NCI-H1694 treated with DMSO at 0.1 percent for 48 hours (cell line): Measurements from ENCODE around the gene ARHGEF28.
A peak's percentile ranks its signal among the peaks of the same experiment; 100 is the strongest.

Source experiments
- DNase-seq: peaks from one replicate; lab custom pipeline; 2025; lab: John Stamatoyannopoulos, UW

ARHGEF28 gene

GRCh38 chr5:73783828-73784227, 157.8 kb downstream of the ARHGEF28 start:
- DNase-seq = peak; percentile 15

- DNase-seq = peak; percentile 14
Measured at GRCh38 chr5:73786043-73786831, 160.2 kb downstream of the ARHGEF28 start.

DNA sequence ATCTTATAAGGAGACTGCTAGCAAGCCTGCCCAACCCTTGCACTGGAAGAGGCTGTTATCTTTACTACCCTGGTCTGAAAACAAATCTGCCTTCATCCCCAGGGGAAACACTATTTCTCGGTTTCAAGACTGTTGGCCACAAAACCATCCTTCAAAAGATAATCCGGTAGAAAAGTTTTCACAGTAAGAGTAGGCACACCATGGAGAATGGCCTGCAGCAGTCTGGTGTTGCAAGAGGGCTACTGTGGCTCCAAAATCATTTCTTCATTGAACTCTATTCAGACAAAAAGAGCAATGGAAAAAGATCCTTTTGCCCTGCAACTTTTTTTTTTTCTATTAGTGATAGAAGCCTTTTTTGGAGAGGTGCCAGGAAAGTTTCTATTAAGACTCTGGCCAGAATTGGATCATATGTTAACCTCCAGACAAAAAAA, 163.9 kb downstream of the ARHGEF28 start:
- no peak for DNase-seq

DNA sequence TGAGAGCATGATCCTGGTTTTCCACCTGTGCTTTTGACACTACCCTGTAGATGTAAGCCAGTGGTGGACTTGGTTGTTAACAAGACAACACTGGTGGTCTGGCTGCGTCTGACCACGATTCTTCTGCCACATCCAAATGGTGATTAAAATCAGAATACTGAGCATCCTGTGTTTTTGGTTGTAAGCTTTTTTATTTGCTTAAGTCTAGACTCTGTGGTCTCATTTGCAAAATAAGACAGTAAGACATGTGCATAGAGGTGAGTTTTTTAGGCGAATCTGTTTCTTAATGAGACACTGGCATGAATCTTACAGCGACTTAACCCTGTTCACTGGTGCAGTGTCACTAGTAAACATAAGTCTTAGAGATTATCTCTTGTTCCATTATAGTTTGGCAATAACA, 165.4 kb downstream of the ARHGEF28 start:
- DNase-seq = no peak

DNA sequence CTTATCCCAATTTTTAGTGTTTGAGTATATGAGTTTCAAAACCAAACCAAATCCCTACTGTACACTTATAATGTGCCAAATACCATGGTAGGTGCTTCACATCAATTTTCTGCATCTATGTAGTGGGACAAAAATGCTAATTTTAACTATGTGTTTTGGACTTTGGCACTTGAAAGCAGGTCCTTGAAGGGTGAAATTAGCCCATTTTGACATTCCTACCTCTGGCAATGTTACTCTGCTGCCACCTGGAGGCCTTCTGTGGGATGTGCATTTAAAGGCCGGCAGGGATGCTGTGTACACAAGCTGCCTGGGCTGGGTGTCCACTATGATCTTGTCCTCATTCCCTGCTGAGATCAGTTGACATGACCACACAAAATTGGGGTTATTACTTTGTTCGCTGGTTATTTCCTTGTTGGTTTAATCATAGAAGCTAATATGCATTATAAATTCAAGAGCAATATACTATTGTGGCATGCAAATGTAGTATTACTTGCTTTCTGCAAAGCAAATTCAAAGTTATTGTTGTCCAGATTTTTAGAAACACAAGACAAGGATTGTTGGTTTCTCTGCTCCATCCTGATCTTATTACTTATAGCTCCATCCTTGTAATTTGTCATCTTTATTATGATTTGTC, 166.8 kb downstream of the ARHGEF28 start:
- DNase-seq = peak; percentile 50

GRCh38 chr5:73793911-73794310, 167.9 kb downstream of the ARHGEF28 start:
- DNase-seq = no peak

DNA sequence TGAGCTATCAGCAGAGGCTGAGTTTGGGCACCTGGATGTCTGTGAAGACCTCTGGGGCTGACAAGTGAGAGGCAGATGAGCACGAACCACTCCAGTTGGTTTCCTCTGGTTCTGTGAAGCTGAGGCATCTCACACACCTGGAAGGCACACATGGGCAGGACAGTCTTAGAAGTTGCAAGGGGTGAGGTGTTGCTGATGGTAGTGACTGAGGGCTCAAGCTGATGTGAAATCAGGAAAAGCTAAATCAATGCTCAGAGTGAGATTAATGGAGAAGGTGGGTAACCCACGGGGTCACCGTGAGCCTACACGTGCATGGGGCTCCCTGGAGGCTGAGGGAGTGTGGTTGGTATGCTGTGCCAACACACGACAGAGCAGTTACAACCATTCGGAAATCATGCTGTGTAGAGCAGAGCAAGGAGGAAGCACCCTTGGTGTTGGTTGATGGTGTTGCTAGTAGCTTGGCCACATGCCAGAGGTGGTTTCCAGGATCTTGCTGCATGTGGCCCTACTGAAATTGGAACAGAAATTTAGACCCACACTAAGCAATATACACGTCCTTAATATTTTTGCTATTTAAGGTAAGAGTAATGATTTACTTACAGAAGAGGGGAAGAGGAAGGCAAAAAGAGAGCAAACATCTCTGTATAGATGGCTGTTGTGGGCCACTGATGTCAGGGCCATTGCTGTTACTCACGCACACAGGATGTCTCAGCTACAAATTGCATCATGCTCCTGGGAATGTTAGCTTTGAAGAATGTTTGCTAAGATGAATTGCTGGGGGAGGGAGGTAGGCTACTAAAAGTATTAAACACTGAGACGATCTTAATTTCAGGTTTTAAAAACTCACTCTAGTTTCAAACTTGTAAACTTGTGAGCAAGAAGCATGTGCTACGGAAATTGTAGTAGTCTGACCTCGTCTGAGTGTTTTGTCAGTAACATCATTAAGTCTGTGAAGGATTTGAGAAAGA, 170.5 kb downstream of the ARHGEF28 start:
- DNase-seq = no peak

DNA sequence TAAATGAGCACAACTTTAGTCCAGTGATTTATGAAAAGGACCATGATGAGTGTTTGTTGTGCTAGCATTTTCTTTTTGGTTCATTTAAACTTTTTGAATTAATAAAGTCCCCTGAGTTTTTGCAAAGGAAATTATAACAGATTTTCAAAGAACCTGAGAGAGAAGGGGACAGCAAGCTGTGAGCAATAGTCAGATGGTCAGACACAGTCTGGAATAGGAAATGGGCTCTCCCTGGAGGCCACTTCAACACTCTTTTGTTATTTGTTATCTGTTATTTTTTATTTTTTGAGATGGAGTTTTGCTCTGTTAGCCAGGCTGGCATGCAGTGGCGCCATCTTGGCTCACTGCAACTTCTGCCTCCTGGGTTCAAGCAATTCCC, 171.1 kb downstream of the ARHGEF28 start:
- DNase-seq = no peak

DNA sequence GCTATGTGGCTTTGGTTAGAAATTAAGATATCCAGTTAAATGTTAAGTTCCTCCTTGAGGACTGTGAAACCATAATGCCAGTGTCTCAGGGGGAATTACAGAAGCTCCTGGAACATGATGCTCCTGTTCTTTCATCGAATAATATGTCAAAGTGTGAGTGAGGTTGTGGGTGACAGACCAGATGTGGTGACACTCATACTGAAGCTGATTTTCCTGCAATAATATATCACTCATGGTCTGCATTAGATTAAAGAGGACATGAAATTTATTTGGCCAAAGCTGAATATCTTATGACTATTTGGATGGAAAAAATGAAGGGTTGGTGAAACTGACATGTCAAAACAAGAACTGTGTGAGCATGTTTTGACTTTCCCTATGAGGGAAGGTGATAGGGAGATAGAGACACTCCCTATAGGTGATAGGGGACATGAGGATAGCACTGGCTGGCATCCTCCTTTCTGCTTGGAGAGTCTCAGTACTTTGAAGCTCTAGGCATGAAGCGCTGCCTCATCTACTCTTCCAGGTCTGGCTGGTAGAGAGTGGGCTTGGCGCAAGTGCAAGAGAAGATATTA, 173.5 kb downstream of the ARHGEF28 start:
- DNase-seq = no peak

GRCh38 chr5:73801686-73802085, 175.7 kb downstream of the ARHGEF28 start:
- DNase-seq = no peak

- no peak for DNase-seq
Measured at GRCh38 chr5:73805449-73805848, 179.5 kb downstream of the ARHGEF28 start.

- DNase-seq = no peak
Measured at GRCh38 chr5:73808911-73809310, 182.9 kb downstream of the ARHGEF28 start.

DNA sequence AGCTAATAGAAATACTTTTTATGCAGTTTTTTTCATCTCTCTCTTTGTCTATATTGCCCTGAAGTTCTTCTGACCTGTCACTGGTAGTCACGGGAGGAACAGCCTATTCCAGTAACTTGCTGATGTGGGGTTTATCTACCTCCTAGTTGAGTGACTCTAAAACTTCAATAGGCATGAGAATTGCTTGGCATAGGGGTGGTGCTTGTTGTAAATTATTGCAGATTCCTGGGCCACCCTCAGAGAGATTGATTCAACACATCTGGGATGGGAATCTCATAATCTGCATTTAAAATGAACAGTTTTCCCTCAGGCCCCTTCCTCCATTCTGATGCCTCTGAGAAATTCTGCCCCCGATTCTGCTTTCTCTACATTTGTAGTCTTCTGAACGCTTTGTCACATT, 184.4 kb downstream of the ARHGEF28 start:
- no peak for DNase-seq

DNA sequence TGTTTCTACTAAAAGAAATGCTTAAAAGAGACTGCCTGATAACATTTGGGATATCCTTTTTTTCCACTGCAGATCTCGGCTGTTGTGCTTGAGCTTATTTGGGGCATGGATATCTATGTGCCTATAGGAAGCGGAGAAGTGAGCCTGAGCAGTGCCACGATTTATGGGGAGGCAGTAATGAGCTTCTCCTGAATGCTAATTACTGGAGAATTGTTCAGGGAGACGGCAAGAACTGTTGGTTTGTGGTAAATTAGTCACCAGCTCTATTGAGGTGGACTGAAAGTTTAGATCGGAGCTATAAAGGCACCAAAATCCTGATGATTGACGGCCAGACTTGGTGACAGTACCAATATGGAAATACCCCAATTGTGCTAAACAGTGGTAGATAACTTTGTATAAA, 186.5 kb downstream of the ARHGEF28 start:
- DNase-seq = no peak

DNA sequence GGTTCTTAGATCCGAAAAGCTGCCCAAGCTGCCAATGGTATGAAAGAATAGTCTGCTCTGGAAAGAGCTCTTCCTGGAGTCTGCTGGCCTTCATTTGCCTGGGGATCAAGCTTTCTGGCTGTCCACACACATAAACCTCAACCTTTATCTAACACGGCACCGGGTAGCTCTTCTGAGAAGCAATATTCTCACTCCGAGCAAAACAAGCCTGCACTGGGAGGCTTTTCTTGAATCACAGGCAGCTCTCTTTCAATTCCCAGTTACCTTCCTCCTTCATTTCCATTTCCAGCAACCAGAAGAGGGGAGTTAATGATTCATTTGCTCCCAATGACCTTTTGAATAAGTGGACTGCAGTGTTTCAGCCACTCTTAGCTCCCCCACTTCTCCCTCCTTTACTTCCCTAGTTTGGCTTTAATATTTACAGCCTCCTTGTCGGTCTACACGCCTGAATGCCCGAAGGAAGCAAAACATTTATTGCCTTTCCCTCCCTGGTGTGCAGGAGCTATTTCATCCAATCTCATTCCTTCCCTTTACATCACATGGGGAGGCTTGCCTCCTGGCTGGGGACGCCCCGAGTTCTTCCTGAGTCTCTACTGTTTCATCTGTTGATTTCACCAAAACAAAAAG, 187.1 kb downstream of the ARHGEF28 start:
- no peak for DNase-seq

- no peak for DNase-seq
Measured at GRCh38 chr5:73814233-73814846, 188.3 kb downstream of the ARHGEF28 start.

DNA sequence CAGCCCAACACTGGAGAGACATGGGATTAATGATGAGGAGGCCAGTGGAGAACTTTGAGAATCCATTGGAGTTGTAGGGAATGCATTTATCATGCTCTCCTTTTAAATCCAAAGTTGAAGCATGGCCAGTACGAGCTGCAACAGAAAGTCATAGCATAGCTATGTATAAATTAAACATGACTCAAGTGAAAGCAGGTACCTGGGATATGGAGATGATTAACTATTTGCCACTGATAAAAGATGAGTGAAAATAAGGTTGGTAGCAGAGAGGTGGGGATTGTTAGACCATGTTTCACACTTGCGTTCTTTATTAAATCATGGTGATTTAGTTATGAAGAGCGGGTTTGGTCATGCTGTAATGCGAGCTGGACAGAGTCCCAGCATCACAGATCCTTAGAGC, 189.6 kb downstream of the ARHGEF28 start:
- no peak for DNase-seq

DNA sequence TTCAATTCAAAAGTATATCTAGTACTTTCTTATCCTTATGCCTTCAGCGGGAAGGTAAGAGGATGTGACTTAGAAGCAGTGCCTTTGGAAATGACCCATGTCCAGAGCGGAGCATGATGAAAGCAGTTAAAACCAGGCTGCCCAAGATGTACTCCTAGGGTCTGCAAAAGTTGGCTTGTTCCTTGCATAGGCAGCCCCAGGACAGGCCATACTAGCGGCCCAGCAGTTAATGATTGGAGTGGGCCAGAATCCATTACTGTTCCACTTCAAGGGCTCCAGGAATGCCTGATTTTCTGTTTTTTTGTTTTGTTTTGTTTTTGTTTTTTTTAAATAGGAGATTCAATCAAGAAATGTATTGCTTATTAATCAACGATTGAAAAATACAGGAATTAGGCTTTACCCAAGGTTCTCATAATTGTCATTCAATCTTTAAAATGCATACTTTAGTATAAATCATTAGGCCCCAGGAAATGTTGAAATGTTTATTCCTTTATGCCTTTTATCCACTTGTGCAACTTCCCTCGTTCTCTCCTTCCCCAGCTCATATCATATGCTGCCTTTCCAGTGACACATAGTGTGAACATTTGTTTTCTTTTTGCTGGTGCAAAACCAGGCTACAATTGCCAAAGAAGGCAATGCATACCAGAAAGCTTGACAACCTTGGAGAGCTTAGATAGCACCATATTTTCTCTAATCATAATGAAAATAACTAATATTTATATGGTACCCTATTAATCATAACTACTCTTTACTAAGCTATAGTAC, 190.8 kb downstream of the ARHGEF28 start:
- DNase-seq = no peak

GRCh38 chr5:73818357-73818756, 192.4 kb downstream of the ARHGEF28 start:
- no peak for DNase-seq

- no peak for DNase-seq
Measured at GRCh38 chr5:73820326-73820725, 194.3 kb downstream of the ARHGEF28 start.
